Suprapubic skin (tissue), 4 donors: ENCODE measurements around the gene MED31. TPM values are rescaled to one million over a fixed set of nuclear protein-coding genes. Genes with fewer than 3 reads are reported as not detected.
"Not testable (repeated sequence)": the region's sequence is repeated elsewhere in the genome, so short reads cannot be mapped to it uniquely, and the experiment has no call there.

Experiments
- DNase-seq, 2 donors: peaks; one replicate each; pipeline ENCODE4 v3.0.0-alpha.2; 2019; ENCODE audit warnings: low spot score in 2 of 2
- H3K27ac ChIP-seq: fragments of 200-600 bp; sonication (generic); one replicate; pipeline ENCODE4 v1.5.1; 2019
- H3K27me3 ChIP-seq: fragments of 200-600 bp; sonication (generic); one replicate; pipeline ENCODE4 v1.5.1; 2019
- H3K36me3 ChIP-seq: fragments of 200-600 bp; sonication (generic); one replicate; pipeline ENCODE4 v1.5.1; 2019
- H3K4me1 ChIP-seq: fragments of 200-600 bp; sonication (generic); one replicate; pipeline ENCODE4 v1.5.1; 2019
- H3K4me3 ChIP-seq: fragments of 200-600 bp; sonication (generic); one replicate; pipeline ENCODE4 v1.5.1; 2019; ENCODE audit warnings: mild to moderate bottlenecking
- H3K9me3 ChIP-seq: fragments of 200-600 bp; sonication (generic); one replicate; pipeline ENCODE4 v1.5.1; 2019
- EP300 ChIP-seq: sonication (generic); formaldehyde crosslinking; IDR thresholded peaks from one replicate; pipeline ENCODE4 v1.6.1; 2017; ENCODE audit warnings: antibody characterized with exemption
- POLR2A ChIP-seq, 2 donors: fragments of 450-650 bp; IDR thresholded peaks; one replicate each; pipeline ENCODE4 v1.6.1; 2017; ENCODE audit warnings: antibody characterized with exemption in 2 of 2, mild to moderate bottlenecking in 2 of 2, moderate library complexity in 2 of 2
- POLR2AphosphoS5 ChIP-seq, 3 donors: sonication (generic); formaldehyde crosslinking; IDR thresholded peaks; one replicate each; pipeline ENCODE4 v1.6.1; 2017; ENCODE audit warnings: antibody characterized with exemption in 3 of 3
- WGBS: methylation state at CpG from one replicate; pipeline ENCODE4 v1.1.5; 2018; 5-methylcytosine and 5-hydroxymethylcytosine counted together
- total RNA-seq, 4 donors: library from RNA; depleted of rRNA; stranded (reverse); fragments of >200 nt; gene quantifications; one replicate each; pipeline ENCODE4 v1.1.0, GENCODE V29; 2016
- TF ChIP-seq, protein P1 (sequence below), 2 donors: fragments of 200-600 bp in 1 of 2; fragments of 450-650 bp in 1 of 2; sonication (generic) in 1 of 2; IDR thresholded peaks; one replicate each; pipeline ENCODE4 v1.5.1; 2016 to 2019; ENCODE audit warnings: antibody characterized with exemption in 2 of 2, mild to moderate bottlenecking in 1 of 2, moderate library complexity in 1 of 2

Gene MED31
- total RNA-seq, 4 donors from 2014 or later = 9.3 to 19.2 (median 12.9) TPM

DNA sequence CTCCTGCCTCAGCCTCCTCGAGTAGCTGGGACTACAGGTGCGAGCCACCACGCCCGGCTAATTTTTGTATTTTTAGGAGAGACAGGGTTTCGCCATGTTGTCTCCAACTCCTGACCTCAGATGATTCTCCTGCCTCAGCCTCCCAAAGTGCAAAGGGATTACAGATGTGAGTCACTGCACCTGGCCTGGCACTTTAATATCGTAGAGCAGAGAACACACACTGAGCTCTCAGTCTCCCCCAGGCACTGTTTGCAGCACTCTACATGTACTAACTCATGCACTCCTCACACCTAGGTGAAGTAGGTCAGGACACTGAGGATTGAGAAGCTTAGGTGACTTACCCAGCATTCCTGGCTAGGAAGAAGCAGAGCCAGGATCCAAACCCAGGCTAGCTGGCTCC, 15.2 kb upstream of the MED31 start:
- TF ChIP-seq POLR2AphosphoS5 (IDR thresholded peaks at IDR 0.05) (no peak), EP300 (no peak), POLR2A (IDR thresholded peaks at IDR 0.05) (no peak)
- TF ChIP-seq, protein P1, sequence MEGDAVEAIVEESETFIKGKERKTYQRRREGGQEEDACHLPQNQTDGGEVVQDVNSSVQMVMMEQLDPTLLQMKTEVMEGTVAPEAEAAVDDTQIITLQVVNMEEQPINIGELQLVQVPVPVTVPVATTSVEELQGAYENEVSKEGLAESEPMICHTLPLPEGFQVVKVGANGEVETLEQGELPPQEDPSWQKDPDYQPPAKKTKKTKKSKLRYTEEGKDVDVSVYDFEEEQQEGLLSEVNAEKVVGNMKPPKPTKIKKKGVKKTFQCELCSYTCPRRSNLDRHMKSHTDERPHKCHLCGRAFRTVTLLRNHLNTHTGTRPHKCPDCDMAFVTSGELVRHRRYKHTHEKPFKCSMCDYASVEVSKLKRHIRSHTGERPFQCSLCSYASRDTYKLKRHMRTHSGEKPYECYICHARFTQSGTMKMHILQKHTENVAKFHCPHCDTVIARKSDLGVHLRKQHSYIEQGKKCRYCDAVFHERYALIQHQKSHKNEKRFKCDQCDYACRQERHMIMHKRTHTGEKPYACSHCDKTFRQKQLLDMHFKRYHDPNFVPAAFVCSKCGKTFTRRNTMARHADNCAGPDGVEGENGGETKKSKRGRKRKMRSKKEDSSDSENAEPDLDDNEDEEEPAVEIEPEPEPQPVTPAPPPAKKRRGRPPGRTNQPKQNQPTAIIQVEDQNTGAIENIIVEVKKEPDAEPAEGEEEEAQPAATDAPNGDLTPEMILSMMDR (IDR thresholded peaks at IDR 0.05) = no peak
- 70% methylated on average over 6 of the region's 6 CpGs for whole genome bisulfite sequencing
- H3K9me3 ChIP-seq = no peaks in the 10 kb centered on the region
- peaks cover 11% of the 10 kb centered on the region for H3K27me3 ChIP-seq
- H3K4me3 ChIP-seq = no peak overlapping the region
- peak overlapping the region; percentile 43 for H3K27ac ChIP-seq
- H3K36me3 ChIP-seq = no peaks in the 10 kb centered on the region
- peaks cover 6% of the 10 kb centered on the region for H3K4me1 ChIP-seq
- DNase-seq = peak in 1 of 2 donors; percentile 54

DNA sequence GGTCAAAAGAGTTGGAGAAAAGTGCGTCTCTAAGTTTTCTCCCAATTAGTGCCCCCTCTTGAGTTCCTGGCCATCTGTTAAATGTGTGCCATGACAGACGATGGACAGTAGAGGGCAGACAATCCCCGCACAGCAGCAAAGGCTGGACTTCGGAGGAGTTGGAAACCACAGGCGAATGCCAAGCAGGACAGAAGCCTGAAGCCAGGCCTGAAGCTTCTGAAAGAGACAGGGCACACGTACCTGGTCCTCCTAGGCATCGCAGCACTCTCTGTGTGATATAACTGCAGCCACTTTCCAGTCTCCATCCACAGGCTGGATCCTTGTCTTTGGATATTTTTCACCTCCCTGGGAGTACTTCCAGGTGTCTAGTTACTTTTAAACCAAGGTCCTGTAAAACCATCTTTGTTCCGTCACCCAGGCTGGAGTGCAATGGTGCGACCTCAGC, 14.7 kb upstream of the MED31 start:
- H3K9me3 ChIP-seq = no peaks in the 10 kb centered on the region
- peaks cover 6% of the 10 kb centered on the region for H3K4me1 ChIP-seq
- TF ChIP-seq POLR2AphosphoS5 (IDR thresholded peaks at IDR 0.05) (no peak), EP300 (no peak)
- TF ChIP-seq, protein P1 (IDR thresholded peaks at IDR 0.05) = peak; percentile 68 to 83
- H3K4me3 ChIP-seq = no peak overlapping the region
- H3K36me3 ChIP-seq = no peaks in the 10 kb centered on the region
- 14% methylated on average over 9 of the region's 9 CpGs for WGBS
- peaks cover 11% of the 10 kb centered on the region for H3K27me3 ChIP-seq
- H3K27ac ChIP-seq = peak overlapping the region; percentile 7
- peak in 1 of 2 donors; percentile 74 for DNase-seq

DNA sequence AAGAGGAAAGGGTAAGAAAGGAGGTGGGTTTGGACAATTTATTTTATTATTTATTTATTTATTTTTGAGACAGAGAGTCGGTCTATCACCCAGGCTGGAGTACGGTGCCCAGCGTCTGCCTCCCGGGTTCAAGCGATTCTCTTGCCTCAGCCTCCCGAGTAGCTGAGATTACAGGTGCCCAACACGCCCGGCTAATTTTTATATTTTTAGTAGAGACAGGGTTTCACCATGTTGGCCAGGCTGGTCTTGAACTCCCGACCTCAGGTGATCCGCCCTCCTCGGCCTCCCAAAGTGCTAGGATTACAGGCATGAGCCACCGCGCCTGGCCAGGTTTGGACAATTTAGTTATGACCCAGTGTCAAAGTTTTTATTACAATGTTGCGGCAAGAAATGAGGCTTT, 11.8 kb upstream of the MED31 start:
- not testable (repeated sequence) for H3K4me1 ChIP-seq, H3K36me3 ChIP-seq, H3K4me3 ChIP-seq, H3K27ac ChIP-seq, H3K9me3 ChIP-seq
- peaks cover 12% of the 10 kb centered on the region for H3K27me3 ChIP-seq
- peak in 1 of 2 donors; percentile 40 for DNase-seq
- 93% methylated on average over 14 of the region's 14 CpGs for WGBS

DNA sequence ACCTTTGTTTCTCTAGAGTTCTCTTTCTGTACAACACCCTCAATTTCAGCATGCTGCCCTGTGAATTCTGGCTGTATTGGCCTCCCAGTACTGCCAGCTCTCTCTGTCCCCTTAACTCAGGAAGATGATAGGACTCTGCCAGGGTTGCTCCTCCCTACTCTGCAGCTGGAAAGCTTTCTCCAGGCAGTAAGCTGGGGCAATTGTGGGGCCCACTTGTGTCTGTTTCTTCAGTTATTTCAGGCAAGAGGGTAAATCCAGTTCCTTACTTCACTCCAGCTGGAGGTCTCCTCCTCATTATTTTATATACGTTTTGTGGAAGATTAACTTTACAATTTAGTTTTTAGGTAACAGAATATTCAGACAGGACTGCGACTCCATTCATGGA, 10.1 kb upstream of the MED31 start:
- Histone ChIP-seq H3K27ac (no peak overlapping the region), H3K9me3 (no peaks in the 10 kb centered on the region), H3K36me3 (no peaks in the 10 kb centered on the region), H3K4me3 (no peak overlapping the region), H3K27me3 (peaks cover 21% of the 10 kb centered on the region), H3K4me1 (peaks cover 9% of the 10 kb centered on the region)
- 77% methylated on average over 2 of the region's 2 CpGs for WGBS
- peak in 1 of 2 donors; percentile 5 for DNase-seq
- TF ChIP-seq POLR2AphosphoS5 (IDR thresholded peaks at IDR 0.05) (no peak), POLR2A (IDR thresholded peaks at IDR 0.05) (no peak), EP300 (no peak)
- TF ChIP-seq, protein P1 (IDR thresholded peaks at IDR 0.05) = no peak

DNA sequence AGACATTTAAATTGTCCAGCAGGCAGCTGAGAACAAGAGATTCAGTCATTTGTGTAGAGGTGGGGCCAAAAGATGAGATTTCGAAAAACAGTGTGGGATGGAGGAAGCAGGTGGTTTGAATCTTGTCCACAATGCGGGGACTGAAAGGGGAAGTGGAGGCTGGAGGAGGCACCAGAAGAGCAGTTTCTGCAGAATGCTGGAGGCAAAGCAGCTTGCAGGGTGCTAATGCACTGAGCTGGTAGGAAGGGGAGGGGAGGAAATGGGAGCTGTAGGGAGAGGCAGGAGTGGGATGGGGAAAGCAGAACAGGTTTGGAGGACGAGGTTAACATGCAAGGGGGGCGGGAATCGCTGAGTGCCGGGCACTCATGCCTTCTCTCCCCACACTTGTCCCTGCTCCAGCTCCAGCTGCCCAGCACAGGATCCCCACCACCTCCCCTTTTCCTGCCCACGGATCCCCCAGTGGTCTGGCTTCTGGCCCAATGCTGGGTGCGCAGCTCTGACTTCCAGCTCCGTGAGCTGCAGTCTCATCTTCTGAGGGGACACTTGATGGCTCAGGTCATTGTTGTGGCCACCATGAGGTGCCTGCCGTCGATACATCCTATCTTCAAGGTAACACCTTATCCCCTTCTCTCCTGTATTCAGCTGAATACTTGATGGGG, 9.5 kb upstream of the MED31 start:
- peak in 1 of 2 donors; percentile 34 for DNase-seq
- H3K4me3 ChIP-seq = no peak overlapping the region
- H3K9me3 ChIP-seq = no peaks in the 10 kb centered on the region
- H3K4me1 ChIP-seq = peaks cover 9% of the 10 kb centered on the region
- WGBS = 43% methylated on average over 11 of the region's 11 CpGs
- H3K27me3 ChIP-seq = peaks cover 21% of the 10 kb centered on the region
- no peaks in the 10 kb centered on the region for H3K36me3 ChIP-seq
- TF ChIP-seq POLR2A (IDR thresholded peaks at IDR 0.05) (no peak), EP300 (no peak), POLR2AphosphoS5 (IDR thresholded peaks at IDR 0.05) (no peak)
- TF ChIP-seq, protein P1 (IDR thresholded peaks at IDR 0.05) = no peak
- no peak overlapping the region for H3K27ac ChIP-seq

DNA sequence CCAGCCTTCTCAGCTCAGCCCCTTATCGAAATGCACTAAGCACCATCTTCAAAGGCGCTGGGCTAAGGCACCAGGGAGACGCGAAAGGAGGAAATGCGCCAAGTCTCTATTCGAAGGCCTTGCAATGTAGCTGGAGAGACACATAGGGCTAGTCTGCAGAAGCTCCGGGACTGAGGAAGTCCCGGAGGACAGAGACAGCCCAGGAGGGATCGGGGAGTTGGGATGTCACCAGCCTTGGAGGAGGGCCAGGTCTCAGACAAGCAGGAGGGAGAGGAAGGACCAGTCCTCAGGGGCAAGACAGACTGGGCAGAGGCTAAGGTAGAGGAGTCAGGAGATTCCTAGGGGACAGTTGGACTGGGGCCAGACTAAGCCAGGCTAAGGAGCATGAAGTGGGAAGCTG, 8.7 kb upstream of the MED31 start:
- H3K9me3 ChIP-seq = no peaks in the 10 kb centered on the region

DNA sequence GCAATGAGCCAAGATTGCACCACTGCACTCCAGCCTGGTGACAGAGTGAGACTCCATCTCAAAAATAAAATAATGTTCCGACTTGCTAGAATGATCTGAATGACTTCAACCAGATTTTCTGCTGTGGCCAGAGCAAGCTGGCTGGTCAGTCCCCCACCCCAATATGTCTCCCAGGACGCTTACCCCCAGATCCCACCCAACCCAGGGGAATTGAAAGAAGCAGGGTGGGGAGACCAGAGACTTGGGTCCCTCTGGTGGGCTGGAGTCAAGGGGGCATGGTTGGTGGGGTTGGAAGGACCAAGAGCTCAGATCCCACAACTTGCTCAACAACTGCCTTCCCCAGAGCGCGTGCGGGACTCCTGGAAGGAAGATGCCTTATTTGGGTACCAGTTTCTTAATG, 7.0 kb upstream of the MED31 start:
- peaks cover 31% of the 10 kb centered on the region for H3K27me3 ChIP-seq
- H3K4me1 ChIP-seq = peaks cover 27% of the 10 kb centered on the region
- not testable (repeated sequence) for H3K9me3 ChIP-seq, H3K27ac ChIP-seq, H3K4me3 ChIP-seq, DNase-seq, H3K36me3 ChIP-seq
- 91% methylated on average over 2 of the region's 5 CpGs for WGBS

More for the DNA sequence above, 8.7 kb upstream of the MED31 start:
- no peak overlapping the region for H3K27ac ChIP-seq
- DNase-seq = no peak
- 82% methylated on average over 9 of the region's 9 CpGs for WGBS
- H3K4me3 ChIP-seq = no peak overlapping the region
- peaks cover 15% of the 10 kb centered on the region for H3K4me1 ChIP-seq
- H3K36me3 ChIP-seq = no peaks in the 10 kb centered on the region
- TF ChIP-seq EP300 (no peak), POLR2A (IDR thresholded peaks at IDR 0.05) (no peak), POLR2AphosphoS5 (IDR thresholded peaks at IDR 0.05) (no peak)
- TF ChIP-seq, protein P1 (IDR thresholded peaks at IDR 0.05) = no peak
- H3K27me3 ChIP-seq = peaks cover 25% of the 10 kb centered on the region
